ENCODE results near the gene CBFA2T2. TPM values are rescaled to one million over a fixed set of nuclear protein-coding genes. Genes with fewer than 3 reads are reported as not detected.

Gene CBFA2T2
- total RNA-seq, 2 experiments from 2014 or later = 12.3 to 16.8 TPM

DNA sequence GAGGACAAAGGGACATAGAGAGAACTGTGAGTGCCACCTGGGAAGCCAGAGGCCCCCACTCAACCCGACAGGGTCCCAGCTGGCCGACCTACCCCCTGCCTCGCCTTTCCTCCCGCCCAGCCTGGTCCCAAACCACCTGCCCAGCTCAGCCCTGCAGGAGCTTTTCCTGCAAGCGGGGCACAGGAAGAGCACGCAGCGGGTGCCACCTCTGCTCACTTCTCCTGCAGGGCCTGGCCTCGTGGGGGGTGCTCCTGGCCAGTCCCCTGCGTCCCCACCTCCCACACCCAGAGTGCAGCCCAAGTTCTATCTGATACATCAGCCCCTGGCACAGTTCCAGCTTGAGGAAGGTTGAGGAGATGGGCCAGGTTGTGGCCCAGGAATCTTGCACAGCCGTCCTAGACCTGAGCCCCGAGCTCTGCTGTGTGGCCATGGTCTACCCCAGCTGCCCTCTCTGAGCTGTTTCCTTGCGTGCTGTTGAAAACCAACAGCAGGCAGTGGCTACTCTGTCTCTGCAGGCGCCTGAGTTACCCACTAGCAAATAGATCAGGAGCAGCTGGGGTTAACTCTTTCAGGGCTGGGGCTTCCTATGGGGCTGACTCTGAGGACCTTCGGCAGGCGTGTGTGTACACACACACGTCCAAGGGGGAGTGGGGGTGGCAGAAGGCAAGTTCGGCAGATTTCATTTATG lies 182.7 kb downstream of the CBFA2T2 start:
- H3K27ac Mint-ChIP-seq = peak overlapping the region; percentile 53
- ATAC-seq = no peak
- H3K4me3 Mint-ChIP-seq = peak overlapping the region; percentile 85
- H3K4me1 Mint-ChIP-seq = peaks cover 43% of the 10 kb centered on the region
- H3K9me3 Mint-ChIP-seq (ENCODE audit: low read depth) = no peaks in the 10 kb centered on the region
- no peaks in the 10 kb centered on the region for H3K27me3 Mint-ChIP-seq
- CTCF ChIA-PET = interaction anchor here (0.8 to 1.4 kb wide), 3 partner anchors 11 to 60 kb away, joined by 3 to 4 read pairs (median 3); no protein-coding TSS in a partner anchor
- H3K36me3 Mint-ChIP-seq = peaks cover 13% of the 10 kb centered on the region
- no peak for DNase-seq

DNA sequence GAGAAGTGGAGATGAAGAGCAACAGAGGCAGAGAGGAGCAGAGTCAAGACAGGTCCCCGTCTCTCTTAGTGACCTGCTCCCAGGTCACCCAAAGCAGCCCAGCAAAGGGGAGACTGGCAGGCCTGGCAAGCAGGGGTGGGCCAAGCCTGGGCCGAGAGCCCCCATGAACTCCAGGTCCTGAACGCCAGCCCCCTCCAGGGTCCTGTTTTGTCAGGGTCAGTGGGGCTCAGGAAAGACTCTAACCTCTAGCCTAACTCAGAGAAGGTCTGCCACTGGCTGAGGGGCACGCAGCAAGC lies 183.2 kb downstream of the CBFA2T2 start:
- Mint-ChIP-seq H3K4me3 (peak overlapping the region; percentile 85), H3K27ac (peak overlapping the region; percentile 53), H3K9me3 (ENCODE audit: low read depth) (no peaks in the 10 kb centered on the region), H3K27me3 (no peaks in the 10 kb centered on the region), H3K4me1 (peaks cover 46% of the 10 kb centered on the region), H3K36me3 (peaks cover 17% of the 10 kb centered on the region)
- CTCF ChIA-PET = interaction anchor here (1.4 kb wide), 1 partner anchor 12 kb away, joined by 3 read pairs; no protein-coding TSS in a partner anchor
- DNase-seq (no peak), ATAC-seq (no peak)

DNA sequence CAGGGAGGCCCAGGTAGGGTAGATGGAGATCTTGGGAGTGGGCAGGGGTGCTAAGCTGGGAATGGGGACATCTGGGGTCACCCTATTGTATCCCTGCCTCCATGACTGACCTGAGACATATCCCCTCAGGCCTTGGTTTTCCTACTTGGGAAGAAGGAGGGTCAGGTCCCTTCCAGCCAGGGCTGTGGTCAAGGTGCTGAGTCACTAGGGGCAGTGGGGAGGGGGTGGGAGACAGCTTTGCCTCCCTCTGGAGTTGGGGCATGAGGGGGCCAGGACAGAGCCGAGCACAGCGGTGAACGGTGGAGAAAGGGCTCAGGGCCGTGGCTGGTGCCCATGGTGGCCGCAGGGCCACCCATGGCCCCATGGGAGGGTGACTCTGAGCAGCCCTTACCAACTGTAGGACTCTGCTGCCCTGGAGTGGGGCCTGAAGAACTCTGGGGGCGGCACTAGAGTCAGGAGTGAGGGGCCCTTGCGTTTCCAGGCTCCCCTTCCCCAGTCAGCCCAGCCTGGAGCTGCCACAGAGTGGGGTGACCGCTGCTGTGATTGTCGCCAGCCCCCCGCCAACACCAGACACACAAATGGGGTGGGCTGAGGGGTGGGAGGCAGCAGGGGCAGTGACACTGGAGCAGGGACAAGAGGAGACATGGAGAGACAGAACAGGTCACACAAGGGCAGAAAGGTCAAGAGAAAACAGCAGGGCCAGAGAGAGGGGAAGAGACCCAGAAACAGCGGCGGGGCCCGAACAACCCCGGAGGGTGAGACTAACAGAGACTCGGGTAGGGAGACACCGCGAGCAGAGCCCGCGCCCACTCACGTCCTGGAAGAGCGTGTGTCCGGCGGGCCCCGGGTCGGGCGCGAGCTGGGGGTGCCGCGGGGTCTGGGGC lies 183.8 kb downstream of the CBFA2T2 start:
- peak overlapping the region; percentile 77 for H3K27ac Mint-ChIP-seq
- CTCF ChIA-PET = interaction anchor here (0.6 to 1.4 kb wide), 3 partner anchors 12 to 16 kb away, joined by 3 to 4 read pairs (median 3); no protein-coding TSS in a partner anchor
- ATAC-seq = no peak

DNA sequence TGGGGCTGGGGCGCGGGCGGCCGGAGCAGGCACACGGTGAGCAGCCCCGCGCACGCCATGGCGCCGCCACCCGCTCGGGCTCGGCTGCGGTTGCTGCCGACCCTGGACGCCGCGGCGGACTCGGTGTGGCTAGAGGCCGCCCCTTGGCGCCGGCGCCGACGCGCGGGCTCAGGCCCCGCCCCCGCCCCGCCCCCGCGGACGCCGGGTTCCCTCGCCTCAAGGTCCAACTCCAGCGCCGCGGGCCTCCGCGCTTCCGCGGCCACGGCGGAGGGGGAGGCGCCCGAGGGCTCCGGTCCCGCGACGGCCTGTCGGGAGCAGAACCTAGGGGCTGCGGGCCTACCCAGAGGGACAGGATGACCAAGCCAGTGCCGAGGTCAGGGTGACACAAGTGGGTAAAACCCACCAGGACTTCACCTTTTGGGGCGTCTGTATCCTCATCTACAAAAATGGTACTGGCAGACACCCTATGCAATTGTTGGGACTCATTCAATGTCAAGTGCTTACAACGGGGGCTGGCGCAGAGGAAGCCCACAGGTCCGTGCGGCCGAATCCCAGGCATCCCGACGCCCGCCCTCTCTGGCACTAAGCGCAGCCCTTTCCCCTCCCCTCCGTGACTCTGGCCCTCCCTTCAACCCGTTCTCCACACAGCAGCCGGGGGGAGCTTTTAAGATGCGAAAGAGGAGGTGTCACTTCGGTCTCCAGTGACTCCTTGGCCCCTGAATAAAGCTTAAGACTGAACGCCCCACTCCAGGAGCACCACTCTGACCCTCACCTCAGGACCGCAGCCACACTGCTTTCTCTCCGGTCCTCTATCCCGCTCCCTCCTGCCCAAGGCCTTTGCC lies 184.6 kb downstream of the CBFA2T2 start, which contains the start of gene NECAB3:
NECAB3 (minus strand) TSS at position 135 of the 842 bp plus-strand sequence; CDS start at position 59, 76 bp downstream.
- Mint-ChIP-seq H3K4me1 (peaks cover 52% of the 10 kb centered on the region), H3K9me3 (ENCODE audit: low read depth) (no peaks in the 10 kb centered on the region), H3K36me3 (peaks cover 27% of the 10 kb centered on the region), H3K27me3 (no peaks in the 10 kb centered on the region), H3K27ac (peak within 1 kb of the TSS; percentile 77), H3K4me3 (peak within 1 kb of the TSS; percentile 85)
- DNase-seq = peak; percentile 73
- peak; percentile 88 for ATAC-seq
- CTCF ChIA-PET = interaction anchor here (0.6 to 2.2 kb wide), 6 partner anchors 8 to 15 kb away, joined by 3 to 8 read pairs (median 4); partner anchors contain the start of gene ACTL10

More for the DNA sequence above, 183.8 kb downstream of the CBFA2T2 start:
- H3K4me3 Mint-ChIP-seq = peak overlapping the region; percentile 85
- no peaks in the 10 kb centered on the region for H3K27me3 Mint-ChIP-seq
- H3K4me1 Mint-ChIP-seq = peaks cover 47% of the 10 kb centered on the region
- no peak for DNase-seq
- H3K9me3 Mint-ChIP-seq (ENCODE audit: low read depth) = no peaks in the 10 kb centered on the region
- peaks cover 20% of the 10 kb centered on the region for H3K36me3 Mint-ChIP-seq

DNA sequence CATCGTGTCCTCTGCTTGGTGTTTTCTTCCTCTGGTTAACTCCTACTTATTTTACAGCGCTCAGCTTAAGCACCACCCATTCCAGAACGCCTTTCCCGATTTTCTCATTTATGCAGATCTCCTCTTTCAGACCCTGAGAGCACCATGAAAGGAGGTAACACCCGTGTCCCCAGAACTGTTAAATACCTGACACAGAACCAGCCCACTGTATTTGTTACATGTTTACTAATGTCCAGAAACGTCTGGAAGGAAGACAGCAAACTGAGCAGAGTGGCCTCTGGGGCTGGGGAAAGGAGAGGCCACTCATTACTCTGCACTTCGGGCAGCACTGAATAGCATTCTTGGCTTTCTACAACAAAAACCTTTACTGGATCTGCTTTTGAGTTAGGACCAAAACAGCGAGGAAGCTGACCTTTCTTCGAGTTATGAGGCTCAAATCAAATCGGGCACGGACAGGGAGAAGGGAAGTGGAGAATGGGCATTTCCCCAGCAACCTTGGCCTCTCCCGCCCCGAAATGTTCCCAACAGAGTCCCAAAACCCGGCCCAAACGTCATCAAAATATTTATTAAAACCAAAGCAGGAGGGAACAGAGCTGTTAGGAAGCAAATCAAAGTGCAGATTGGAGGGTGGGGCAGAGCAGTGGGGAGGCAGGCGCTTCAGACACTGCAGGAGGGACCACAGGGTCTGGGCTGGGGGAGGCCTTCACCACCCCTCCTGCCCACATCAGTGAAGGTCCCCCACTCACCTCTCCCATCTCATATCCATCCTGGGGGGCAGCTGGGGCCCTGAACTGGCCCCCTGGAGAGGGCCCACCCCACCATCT lies 185.5 kb downstream of the CBFA2T2 start:
- Mint-ChIP-seq H3K36me3 (peaks cover 31% of the 10 kb centered on the region), H3K27me3 (no peaks in the 10 kb centered on the region), H3K4me3 (peak overlapping the region; percentile 46), H3K9me3 (ENCODE audit: low read depth) (no peaks in the 10 kb centered on the region), H3K4me1 (peaks cover 60% of the 10 kb centered on the region), H3K27ac (peak overlapping the region; percentile 29)
- no peak for DNase-seq
- CTCF ChIA-PET = interaction anchor here (0.6 to 2.2 kb wide), 4 partner anchors 8 to 1376 kb away, joined by 3 to 8 read pairs (median 4); partner anchors contain the start of gene ACTL10
- ATAC-seq = no peak

DNA sequence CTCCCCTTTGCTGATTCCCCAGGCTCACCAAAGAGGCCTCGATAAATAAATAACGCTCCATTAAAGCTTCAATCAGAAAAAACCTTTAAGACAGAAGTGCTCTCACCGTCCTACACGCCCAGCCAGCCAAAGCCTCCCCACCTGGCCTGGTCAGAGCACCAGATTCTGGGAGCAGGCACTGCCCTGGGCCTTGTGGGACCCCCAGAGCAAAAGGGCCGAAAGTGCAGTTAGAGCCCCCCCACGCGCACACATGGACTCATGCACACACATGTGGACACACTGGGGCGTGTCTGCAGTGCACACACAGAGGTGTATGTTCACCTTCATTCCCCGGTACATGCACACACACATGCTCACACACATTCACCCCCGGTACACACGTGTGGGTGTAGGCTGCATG lies 186.2 kb downstream of the CBFA2T2 start:
- ATAC-seq (no peak), DNase-seq (no peak)
- Mint-ChIP-seq H3K27ac (peak overlapping the region; percentile 26), H3K27me3 (no peaks in the 10 kb centered on the region), H3K36me3 (peaks cover 34% of the 10 kb centered on the region), H3K4me3 (no peak overlapping the region), H3K4me1 (peaks cover 68% of the 10 kb centered on the region), H3K9me3 (ENCODE audit: low read depth) (no peaks in the 10 kb centered on the region)
- CTCF ChIA-PET = interaction anchor here (0.6 to 2.2 kb wide), 3 partner anchors 9 to 1376 kb away, joined by 3 to 8 read pairs (median 5); partner anchors contain the start of gene ACTL10

DNA sequence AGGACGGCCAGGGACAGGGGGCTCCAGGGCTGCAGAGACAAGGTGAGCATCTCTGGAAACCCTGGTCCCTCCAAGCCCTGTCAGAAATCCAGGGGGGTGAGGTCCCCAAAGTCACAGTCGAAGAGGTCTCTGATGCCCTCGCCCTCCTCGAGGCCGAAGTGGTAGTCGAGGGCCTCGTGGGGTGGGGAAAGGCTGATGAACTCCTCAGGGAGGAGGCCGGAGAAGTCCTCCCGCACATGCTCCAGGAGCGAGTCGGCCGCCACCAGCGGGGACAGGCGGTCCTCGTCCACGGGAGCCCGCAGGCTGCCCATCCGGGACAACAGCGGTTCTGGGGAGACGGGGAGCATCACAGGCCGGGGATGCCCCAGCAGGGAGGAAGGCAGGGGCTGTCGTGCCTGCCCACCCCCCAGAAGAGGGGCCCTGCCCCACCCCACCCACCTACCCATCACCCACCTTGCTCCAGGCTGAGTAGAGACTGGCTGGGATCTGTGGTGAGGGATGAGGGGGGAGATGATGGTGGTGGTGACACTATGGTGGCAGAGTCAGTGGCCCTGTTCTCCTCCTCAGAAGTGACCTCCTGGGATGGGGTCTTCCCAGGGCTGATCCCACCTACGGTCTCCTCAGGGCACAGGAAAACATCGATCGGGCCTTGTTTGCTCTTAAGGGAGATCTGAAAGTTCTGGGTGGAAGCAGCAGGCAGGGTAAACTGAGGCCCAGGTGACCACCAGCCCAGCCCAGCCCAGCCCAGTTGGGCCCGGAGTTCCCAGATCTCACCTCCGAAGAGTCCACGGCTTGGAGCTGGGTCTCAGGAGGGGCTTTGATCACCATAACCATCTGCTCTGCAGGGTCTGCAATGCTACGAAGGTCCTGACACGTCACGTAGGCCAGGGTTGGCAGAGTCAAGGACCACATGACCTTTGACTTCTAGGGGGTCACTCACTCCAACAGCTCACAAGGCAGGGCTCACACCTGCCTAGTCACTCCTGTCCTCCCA lies 187.1 kb downstream of the CBFA2T2 start:
- ATAC-seq = no peak
- H3K36me3 Mint-ChIP-seq = peaks cover 35% of the 10 kb centered on the region
- CTCF ChIA-PET = interaction anchor here (2.2 to 9.2 kb wide), 2 partner anchors 8 to 10 kb away, joined by 8 to 106 read pairs; partner anchors contain the start of gene ACTL10
- DNase-seq = no peak
- no peaks in the 10 kb centered on the region for H3K9me3 Mint-ChIP-seq (ENCODE audit: low read depth)
- H3K27me3 Mint-ChIP-seq = no peaks in the 10 kb centered on the region
- no peak overlapping the region for H3K4me3 Mint-ChIP-seq
- H3K4me1 Mint-ChIP-seq = peaks cover 71% of the 10 kb centered on the region
- no peak overlapping the region for H3K27ac Mint-ChIP-seq

DNA sequence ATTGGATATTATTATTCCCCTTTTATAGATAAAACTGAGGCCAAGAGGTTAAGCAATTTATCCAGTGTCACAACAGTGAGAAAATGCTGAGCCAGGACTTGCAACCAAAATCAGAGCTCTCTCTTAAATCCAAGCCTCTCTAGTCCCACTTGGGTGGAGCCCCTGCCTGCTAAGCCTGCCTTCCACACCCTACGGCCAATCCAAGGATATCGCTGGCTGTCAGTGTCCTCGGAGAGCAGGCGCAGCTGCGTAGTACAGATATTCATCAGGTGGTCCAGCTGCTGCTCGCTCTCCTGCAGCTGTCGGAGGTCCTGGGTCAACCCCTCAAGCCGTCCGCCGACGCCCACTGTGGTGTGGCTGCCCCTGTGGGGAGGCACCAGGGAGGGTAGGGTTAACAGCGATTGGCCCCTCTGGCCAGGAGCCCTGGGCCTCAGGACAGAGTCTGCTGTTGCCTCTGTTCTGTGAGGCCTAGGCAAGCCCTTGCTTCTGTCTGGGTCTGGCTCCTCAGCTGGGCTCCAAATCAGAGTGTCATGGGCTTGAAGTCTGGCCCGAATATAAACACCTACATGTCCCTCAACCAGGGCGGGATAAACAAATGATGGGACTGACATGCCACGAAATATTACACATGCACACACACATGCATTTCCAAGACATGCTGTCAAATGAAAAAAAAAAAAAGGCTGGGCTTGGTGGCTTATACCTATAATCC lies 188.3 kb downstream of the CBFA2T2 start:
- Mint-ChIP-seq H3K4me1 (peaks cover 72% of the 10 kb centered on the region), H3K27me3 (no peaks in the 10 kb centered on the region), H3K9me3 (ENCODE audit: low read depth) (no peaks in the 10 kb centered on the region), H3K27ac (peak overlapping the region; percentile 79), H3K4me3 (no peak overlapping the region), H3K36me3 (peaks cover 40% of the 10 kb centered on the region)
- no peak for DNase-seq
- no peak for ATAC-seq
- CTCF ChIA-PET = interaction anchor here (0.5 to 9.2 kb wide), 2 partner anchors 10 to 180 kb away, joined by 4 to 106 read pairs; partner anchors contain the start of gene ACTL10

DNA sequence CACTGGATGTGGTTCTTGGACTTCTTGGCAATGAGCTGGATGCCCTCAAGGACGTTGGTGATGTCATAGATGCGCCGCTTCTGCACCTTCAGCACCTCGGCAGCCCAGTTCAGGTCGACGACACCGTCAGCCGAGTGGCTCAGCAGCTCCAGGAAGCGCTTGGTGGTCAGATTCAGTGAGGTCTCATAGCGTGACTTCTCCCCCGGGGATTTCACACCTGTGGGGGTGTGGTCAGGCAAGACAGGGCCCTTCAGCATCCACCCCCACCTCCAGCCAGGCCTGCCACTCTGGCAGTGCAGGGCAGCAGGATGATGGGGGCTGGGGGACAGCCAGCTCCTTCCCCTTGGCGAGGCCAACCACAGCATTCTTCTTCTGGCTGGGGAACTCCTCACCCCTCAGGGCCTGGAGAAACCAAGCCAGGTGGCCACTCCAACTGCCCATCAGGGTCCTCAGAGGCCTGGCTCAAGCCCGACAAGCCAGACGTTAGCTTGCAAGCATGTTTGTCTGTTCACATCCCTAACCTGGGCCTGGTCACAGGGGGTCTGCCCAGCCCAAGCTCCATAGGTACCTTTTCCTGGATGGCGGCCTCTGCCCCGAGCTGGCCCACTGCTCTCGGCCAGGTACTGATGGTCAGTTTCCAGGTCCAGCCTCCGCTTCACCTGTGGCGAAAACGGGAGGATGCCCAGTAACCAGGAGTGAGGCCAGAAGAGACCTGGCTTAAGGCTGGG lies 190.0 kb downstream of the CBFA2T2 start:
- ATAC-seq (peak; percentile 79), DNase-seq (peak; percentile 89)
- CTCF ChIA-PET = interaction anchor here (0.8 to 9.2 kb wide), 7 partner anchors 11 to 236 kb away, joined by 3 to 106 read pairs (median 4); partner anchors contain the start of genes ACTL10, PXMP4 and SNTA1
- H3K27me3 Mint-ChIP-seq = no peaks in the 10 kb centered on the region
- H3K36me3 Mint-ChIP-seq = peaks cover 42% of the 10 kb centered on the region
- H3K4me3 Mint-ChIP-seq = no peak overlapping the region
- H3K27ac Mint-ChIP-seq = peak overlapping the region; percentile 79
- no peaks in the 10 kb centered on the region for H3K9me3 Mint-ChIP-seq (ENCODE audit: low read depth)
- peaks cover 77% of the 10 kb centered on the region for H3K4me1 Mint-ChIP-seq

DNA sequence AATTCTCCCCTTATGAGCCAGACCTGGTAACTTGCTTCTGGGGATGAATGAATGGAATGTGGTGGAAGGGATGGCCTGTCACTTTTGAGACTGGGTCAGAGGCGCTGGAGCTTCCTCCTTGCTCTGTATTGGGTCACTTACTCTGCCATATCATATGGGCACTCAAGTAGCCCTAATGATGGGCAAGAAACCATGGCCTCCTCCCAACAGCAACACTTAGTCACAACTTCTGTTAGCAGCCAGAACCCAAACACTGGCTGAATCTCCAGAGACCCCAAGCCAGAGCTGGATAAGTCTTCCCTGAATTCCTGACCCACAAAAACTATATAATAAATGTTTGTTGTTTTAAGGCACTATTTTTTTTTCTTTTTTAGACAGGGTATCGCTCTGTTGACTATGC lies 190.8 kb downstream of the CBFA2T2 start:
- Mint-ChIP-seq H3K4me3 (no peak overlapping the region), H3K27me3 (no peaks in the 10 kb centered on the region), H3K4me1 (peaks cover 77% of the 10 kb centered on the region), H3K27ac (peak overlapping the region; percentile 79), H3K9me3 (ENCODE audit: low read depth) (no peaks in the 10 kb centered on the region), H3K36me3 (peaks cover 45% of the 10 kb centered on the region)
- no peak for DNase-seq
- ATAC-seq = no peak
- CTCF ChIA-PET = interaction anchor here (0.8 to 9.2 kb wide), 5 partner anchors 12 to 52 kb away, joined by 3 to 106 read pairs (median 4); partner anchors contain the start of genes ACTL10 and PXMP4
